SK-N-SH (cell line): ENCODE measurements around the gene LAX1.

Experiments used
- EP300 ChIP-seq, 2 experiments: IDR thresholded peaks; 2 replicates each; pipeline versions ENCODE4 v1.4.0 to v1.6.1; 2012; ENCODE audit warnings: borderline replicate concordance in 1 of 2, low read depth in 1 of 2, low read length in 1 of 2
- GABPA ChIP-seq: IDR thresholded peaks from 2 replicates; pipeline ENCODE4 v1.4.0; 2012; ENCODE audit warnings: low read depth, mild to moderate bottlenecking
- JUND ChIP-seq: IDR thresholded peaks from 2 replicates; pipeline ENCODE4 v1.4.0; 2012
- MXI1 ChIP-seq: IDR thresholded peaks from 2 replicates; pipeline ENCODE4 v1.6.1; 2012; ENCODE audit warnings: mild to moderate bottlenecking, low read depth, low read length, improper control_type of control experiment
- NRF1 ChIP-seq: IDR thresholded peaks from 2 replicates; pipeline ENCODE4 v1.6.1; 2012; ENCODE audit warnings: low read depth, mild to moderate bottlenecking, low read length
- POLR2AphosphoS5 ChIP-seq: IDR thresholded peaks from 2 replicates; pipeline ENCODE4 v1.6.1; 2012; ENCODE audit warnings: low read depth, low read length
- RAD21 ChIP-seq: IDR thresholded peaks from 2 replicates; pipeline ENCODE4 v1.6.1; 2012; ENCODE audit warnings: mild to moderate bottlenecking, low read length
- SIN3A ChIP-seq: IDR thresholded peaks from 2 replicates; pipeline ENCODE4 v1.6.1; 2012; ENCODE audit warnings: low read depth, mild to moderate bottlenecking, low read length, moderate library complexity, borderline replicate concordance
- YY1 ChIP-seq: IDR thresholded peaks from 2 replicates; pipeline ENCODE4 v1.4.0; 2012; ENCODE audit warnings: low read depth, mild to moderate bottlenecking
- TF ChIP-seq, protein P1 (sequence below): fragments of 200-600 bp; sonication (generic); IDR thresholded peaks from 2 replicates; pipeline ENCODE4 v1.6.1; 2017; ENCODE audit warnings: antibody characterized with exemption, mild to moderate bottlenecking, moderate library complexity
- TF ChIP-seq, protein P2 (sequence below): IDR thresholded peaks from 2 replicates; pipeline ENCODE4 v1.4.0; 2012; ENCODE audit warnings: low read depth, borderline replicate concordance
- TF ChIP-seq, protein P3 (sequence below): IDR thresholded peaks from 2 replicates; pipeline ENCODE4 v1.6.1; 2012; ENCODE audit warnings: mild to moderate bottlenecking, low read depth, low read length, moderate library complexity

DNA sequence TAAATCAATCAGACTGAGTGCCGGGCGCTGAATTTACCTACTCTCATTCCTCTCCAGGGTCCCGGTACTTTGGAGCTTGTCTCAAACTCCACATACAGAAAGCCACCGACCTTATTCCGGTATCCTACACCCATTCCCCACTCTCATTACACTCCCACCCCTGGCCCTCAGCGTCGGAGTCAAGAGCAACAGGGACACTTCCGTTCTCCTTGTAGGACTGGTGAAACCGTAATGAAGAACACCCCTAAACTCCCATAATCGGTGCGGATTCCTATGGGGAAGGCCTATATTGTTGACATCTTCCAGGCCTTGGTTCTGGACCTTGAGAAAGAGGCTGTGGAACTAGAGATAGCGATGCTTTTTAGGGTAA lies 31.2 kb downstream of the LAX1 start:
- TF ChIP-seq, protein P1, sequence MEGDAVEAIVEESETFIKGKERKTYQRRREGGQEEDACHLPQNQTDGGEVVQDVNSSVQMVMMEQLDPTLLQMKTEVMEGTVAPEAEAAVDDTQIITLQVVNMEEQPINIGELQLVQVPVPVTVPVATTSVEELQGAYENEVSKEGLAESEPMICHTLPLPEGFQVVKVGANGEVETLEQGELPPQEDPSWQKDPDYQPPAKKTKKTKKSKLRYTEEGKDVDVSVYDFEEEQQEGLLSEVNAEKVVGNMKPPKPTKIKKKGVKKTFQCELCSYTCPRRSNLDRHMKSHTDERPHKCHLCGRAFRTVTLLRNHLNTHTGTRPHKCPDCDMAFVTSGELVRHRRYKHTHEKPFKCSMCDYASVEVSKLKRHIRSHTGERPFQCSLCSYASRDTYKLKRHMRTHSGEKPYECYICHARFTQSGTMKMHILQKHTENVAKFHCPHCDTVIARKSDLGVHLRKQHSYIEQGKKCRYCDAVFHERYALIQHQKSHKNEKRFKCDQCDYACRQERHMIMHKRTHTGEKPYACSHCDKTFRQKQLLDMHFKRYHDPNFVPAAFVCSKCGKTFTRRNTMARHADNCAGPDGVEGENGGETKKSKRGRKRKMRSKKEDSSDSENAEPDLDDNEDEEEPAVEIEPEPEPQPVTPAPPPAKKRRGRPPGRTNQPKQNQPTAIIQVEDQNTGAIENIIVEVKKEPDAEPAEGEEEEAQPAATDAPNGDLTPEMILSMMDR: no peak
- no peak for TF ChIP-seq POLR2AphosphoS5
- TF ChIP-seq GABPA: peak; percentile 34; the same call in 1 of the 2 replicates
- TF ChIP-seq YY1: no peak
- TF ChIP-seq NRF1: no peak
- TF ChIP-seq, protein P2, sequence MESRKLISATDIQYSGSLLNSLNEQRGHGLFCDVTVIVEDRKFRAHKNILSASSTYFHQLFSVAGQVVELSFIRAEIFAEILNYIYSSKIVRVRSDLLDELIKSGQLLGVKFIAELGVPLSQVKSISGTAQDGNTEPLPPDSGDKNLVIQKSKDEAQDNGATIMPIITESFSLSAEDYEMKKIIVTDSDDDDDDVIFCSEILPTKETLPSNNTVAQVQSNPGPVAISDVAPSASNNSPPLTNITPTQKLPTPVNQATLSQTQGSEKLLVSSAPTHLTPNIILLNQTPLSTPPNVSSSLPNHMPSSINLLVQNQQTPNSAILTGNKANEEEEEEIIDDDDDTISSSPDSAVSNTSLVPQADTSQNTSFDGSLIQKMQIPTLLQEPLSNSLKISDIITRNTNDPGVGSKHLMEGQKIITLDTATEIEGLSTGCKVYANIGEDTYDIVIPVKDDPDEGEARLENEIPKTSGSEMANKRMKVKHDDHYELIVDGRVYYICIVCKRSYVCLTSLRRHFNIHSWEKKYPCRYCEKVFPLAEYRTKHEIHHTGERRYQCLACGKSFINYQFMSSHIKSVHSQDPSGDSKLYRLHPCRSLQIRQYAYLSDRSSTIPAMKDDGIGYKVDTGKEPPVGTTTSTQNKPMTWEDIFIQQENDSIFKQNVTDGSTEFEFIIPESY: no peak
- TF ChIP-seq SIN3A: no peak
- TF ChIP-seq JUND: no peak
- TF ChIP-seq, protein P3, sequence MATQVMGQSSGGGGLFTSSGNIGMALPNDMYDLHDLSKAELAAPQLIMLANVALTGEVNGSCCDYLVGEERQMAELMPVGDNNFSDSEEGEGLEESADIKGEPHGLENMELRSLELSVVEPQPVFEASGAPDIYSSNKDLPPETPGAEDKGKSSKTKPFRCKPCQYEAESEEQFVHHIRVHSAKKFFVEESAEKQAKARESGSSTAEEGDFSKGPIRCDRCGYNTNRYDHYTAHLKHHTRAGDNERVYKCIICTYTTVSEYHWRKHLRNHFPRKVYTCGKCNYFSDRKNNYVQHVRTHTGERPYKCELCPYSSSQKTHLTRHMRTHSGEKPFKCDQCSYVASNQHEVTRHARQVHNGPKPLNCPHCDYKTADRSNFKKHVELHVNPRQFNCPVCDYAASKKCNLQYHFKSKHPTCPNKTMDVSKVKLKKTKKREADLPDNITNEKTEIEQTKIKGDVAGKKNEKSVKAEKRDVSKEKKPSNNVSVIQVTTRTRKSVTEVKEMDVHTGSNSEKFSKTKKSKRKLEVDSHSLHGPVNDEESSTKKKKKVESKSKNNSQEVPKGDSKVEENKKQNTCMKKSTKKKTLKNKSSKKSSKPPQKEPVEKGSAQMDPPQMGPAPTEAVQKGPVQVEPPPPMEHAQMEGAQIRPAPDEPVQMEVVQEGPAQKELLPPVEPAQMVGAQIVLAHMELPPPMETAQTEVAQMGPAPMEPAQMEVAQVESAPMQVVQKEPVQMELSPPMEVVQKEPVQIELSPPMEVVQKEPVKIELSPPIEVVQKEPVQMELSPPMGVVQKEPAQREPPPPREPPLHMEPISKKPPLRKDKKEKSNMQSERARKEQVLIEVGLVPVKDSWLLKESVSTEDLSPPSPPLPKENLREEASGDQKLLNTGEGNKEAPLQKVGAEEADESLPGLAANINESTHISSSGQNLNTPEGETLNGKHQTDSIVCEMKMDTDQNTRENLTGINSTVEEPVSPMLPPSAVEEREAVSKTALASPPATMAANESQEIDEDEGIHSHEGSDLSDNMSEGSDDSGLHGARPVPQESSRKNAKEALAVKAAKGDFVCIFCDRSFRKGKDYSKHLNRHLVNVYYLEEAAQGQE: no peak
- no peak; the same call in 1 of the 2 replicates for TF ChIP-seq MXI1
- TF ChIP-seq EP300 (IDR thresholded peaks at IDR 0.05; ENCODE audit: borderline replicate concordance in 1 of 2, low read depth in 1 of 2, low read length in 1 of 2): no peak
- TF ChIP-seq RAD21: no peak
